Thyroid gland (tissue), 4 donors: ENCODE results near the gene CNNM4. TPM values are rescaled to one million over a fixed set of nuclear protein-coding genes. Genes with fewer than 3 reads are reported as not detected.
A peak's percentile ranks its signal among the peaks of the same experiment; 100 is the strongest.

Experiments
- DNase-seq, 2 donors: peaks; one replicate each; pipeline ENCODE4 v3.0.0-alpha.2; 2019
- H3K27ac ChIP-seq, 3 donors: fragments of 200-600 bp; sonication (generic); 1 replicate in 2 of 3; 2 replicates in 1 of 3; pipeline ENCODE4 v1.5.1; 2016 to 2019; ENCODE audit warnings: mild to moderate bottlenecking in 1 of 3, moderate library complexity in 1 of 3
- H3K27me3 ChIP-seq: fragments of 200-600 bp; sonication (generic); one replicate; pipeline ENCODE4 v1.5.1; 2019
- H3K36me3 ChIP-seq, 2 donors: fragments of 200-600 bp; sonication (generic); one replicate each; pipeline ENCODE4 v1.5.1; 2016 to 2019
- H3K4me1 ChIP-seq, 2 donors: fragments of 200-600 bp; sonication (generic); one replicate each; pipeline ENCODE4 v1.5.1; 2017 to 2019
- H3K4me3 ChIP-seq, 3 donors: fragments of 200-600 bp; sonication (generic); replicated peaks in 1 of 3; 1 replicate in 2 of 3; 2 replicates in 1 of 3; pipeline ENCODE4 v1.5.1; 2016; ENCODE audit warnings: mild to moderate bottlenecking in 1 of 3
- H3K9me3 ChIP-seq: fragments of 200-600 bp; sonication (generic); one replicate; pipeline ENCODE4 v1.5.1; 2017
- POLR2A ChIP-seq, 2 donors: fragments of 450-650 bp; IDR thresholded peaks; one replicate each; pipeline ENCODE4 v1.6.1; 2017; ENCODE audit warnings: antibody characterized with exemption in 2 of 2, mild to moderate bottlenecking in 2 of 2, moderate library complexity in 1 of 2
- WGBS, 2 donors: methylation state at CpG; one replicate each; pipeline ENCODE4 v1.1.5; 2017; 5-methylcytosine and 5-hydroxymethylcytosine counted together
- intact Hi-C: fragments of 100-400 bp; cut with DNase I; formaldehyde crosslinking; loops from one replicate; pipeline ENCODE4 v1.15.1; 2023
- total RNA-seq, 4 donors: library from RNA; depleted of rRNA; stranded (reverse); fragments of >200 nt; gene quantifications; one replicate each; pipeline ENCODE4 v1.2.3, GENCODE V29; 2016
- TF ChIP-seq, protein P1 (sequence below), 6 experiments: fragments of 200-600 bp in 3 of 6; fragments of 450-650 bp in 3 of 6; sonication (generic) in 3 of 6; IDR thresholded peaks; one replicate each; pipeline ENCODE4 v1.5.1; 2016 to 2019; ENCODE audit warnings: antibody characterized with exemption in 6 of 6, mild to moderate bottlenecking in 2 of 6, inconsistent platforms in 1 of 6, moderate library complexity in 1 of 6

Gene CNNM4
- total RNA-seq, 4 donors from 2014 or later: 6.6 to 9.5 (median 7.7) TPM

DNA sequence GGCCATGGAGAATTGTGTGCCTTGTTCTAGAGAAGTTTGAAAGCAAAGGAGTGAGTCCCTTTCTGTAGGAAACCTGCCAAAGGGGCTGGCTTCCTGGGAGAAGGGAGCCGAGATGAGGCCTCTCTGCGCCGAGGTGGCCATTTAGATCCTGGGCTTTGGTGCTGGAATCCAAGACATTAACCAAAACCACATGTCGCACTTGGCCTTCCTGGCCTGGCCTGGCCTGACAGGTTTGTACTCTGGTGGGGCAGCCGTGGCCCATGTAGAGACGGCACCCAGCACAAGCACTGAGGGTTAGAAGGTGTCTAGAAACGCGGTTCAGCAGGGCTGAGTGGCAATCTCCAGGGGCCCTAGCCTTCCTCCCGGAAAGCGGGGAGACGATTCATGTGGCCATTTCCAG lies 62.5 kb downstream of the CNNM4 start:
- Histone ChIP-seq H3K9me3 (no peaks in the 10 kb centered on the region), H3K36me3 (peaks cover 8 to 13% of the 10 kb centered on the region in 2 donors), H3K4me3 (no peak overlapping the region), H3K27ac (peak overlapping the region; percentile 53 to 85 (median 80)), H3K4me1 (peaks cover 36 to 39% of the 10 kb centered on the region in 2 donors), H3K27me3 (no peaks in the 10 kb centered on the region)
- peak; percentile 27 to 29 for DNase-seq
- intact Hi-C loops: no loop called here
- no peak for TF ChIP-seq POLR2A (IDR thresholded peaks at IDR 0.05)
- TF ChIP-seq, protein P1, sequence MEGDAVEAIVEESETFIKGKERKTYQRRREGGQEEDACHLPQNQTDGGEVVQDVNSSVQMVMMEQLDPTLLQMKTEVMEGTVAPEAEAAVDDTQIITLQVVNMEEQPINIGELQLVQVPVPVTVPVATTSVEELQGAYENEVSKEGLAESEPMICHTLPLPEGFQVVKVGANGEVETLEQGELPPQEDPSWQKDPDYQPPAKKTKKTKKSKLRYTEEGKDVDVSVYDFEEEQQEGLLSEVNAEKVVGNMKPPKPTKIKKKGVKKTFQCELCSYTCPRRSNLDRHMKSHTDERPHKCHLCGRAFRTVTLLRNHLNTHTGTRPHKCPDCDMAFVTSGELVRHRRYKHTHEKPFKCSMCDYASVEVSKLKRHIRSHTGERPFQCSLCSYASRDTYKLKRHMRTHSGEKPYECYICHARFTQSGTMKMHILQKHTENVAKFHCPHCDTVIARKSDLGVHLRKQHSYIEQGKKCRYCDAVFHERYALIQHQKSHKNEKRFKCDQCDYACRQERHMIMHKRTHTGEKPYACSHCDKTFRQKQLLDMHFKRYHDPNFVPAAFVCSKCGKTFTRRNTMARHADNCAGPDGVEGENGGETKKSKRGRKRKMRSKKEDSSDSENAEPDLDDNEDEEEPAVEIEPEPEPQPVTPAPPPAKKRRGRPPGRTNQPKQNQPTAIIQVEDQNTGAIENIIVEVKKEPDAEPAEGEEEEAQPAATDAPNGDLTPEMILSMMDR (IDR thresholded peaks at IDR 0.05): no peak
- whole genome bisulfite sequencing, 2 donors: 56 to 65% methylated on average over 11 of the region's 11 CpGs

DNA sequence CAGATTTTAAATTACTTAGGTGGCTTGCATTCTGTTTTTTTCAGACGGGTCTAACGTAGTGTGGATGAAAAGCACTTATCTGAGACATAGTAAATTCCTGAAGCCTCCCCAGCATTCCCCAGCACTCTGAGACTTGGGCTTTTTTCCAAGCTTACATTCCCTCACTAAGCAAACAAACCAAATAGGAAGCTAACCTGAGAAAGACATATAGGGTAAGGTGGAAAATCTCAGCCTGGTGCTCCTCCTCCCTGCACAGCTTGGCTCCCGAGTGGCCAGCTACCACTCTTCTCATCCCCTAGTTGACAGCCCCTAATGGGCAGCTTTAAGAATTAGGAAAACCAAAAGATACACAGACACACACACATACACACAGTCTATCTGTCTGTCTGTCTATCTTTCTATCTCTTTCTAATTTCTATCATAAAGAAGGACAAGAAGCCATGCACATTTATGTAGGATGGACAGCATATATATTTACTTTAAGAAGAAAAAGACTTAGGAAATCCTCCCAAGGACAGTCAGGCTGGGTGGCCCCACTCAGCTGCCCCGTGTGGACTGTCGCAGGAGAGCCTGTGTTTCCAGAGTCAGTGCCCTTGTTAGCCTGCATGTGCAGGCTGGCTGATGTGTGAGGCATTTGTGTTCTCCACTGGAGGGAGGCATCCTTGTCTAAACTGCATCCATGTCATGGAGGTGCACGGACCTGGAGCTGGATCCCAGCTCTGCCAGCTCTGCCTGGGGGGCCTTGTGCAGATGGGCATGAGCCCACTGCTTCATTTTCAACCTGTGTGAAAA lies 63.6 kb downstream of the CNNM4 start:
- TF ChIP-seq, protein P1 (IDR thresholded peaks at IDR 0.05): no peak
- no peak for TF ChIP-seq POLR2A (IDR thresholded peaks at IDR 0.05)
- Histone ChIP-seq H3K36me3 (peaks cover 18 to 24% of the 10 kb centered on the region in 2 donors), H3K27me3 (no peaks in the 10 kb centered on the region), H3K9me3 (no peaks in the 10 kb centered on the region), H3K4me1 (peaks cover 26 to 28% of the 10 kb centered on the region in 2 donors), H3K27ac (peak overlapping the region; percentile 53 to 85 (median 80)), H3K4me3 (no peak overlapping the region)
- peak in 1 of 2 donors; percentile 20 for DNase-seq
- 39 to 76% methylated on average over 6 of the region's 6 CpGs for WGBS, 2 donors
- intact Hi-C loops: no loop called here

DNA sequence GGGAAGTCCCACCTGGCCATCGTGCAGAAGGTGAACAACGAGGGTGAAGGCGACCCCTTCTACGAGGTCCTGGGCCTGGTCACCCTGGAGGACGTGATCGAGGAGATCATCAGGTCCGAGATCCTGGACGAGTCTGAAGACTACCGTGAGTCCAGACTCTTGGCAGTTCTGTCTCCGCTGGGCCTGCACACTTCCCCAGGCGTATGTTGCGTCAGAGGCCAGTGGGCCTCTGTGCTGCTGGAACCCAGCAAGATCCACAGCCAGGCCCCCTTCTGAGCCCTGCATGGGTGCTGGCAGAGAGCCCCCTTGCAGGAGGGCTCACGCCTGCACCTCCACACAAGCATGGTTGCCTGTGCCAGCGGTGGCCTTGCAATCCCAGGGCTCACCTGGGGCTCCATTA lies 64.4 kb downstream of the CNNM4 start:
- H3K27ac ChIP-seq: peak overlapping the region in 1 of 3 donors; percentile 59
- DNase-seq: no peak
- no peaks in the 10 kb centered on the region for H3K27me3 ChIP-seq
- TF ChIP-seq, protein P1 (IDR thresholded peaks at IDR 0.05): no peak
- TF ChIP-seq POLR2A (IDR thresholded peaks at IDR 0.05): no peak
- H3K9me3 ChIP-seq: no peaks in the 10 kb centered on the region
- intact Hi-C loops: no loop called here
- peaks cover 20 to 30% of the 10 kb centered on the region in 2 donors for H3K36me3 ChIP-seq
- whole genome bisulfite sequencing, 2 donors: 90 to 92% methylated on average over 13 to 14 of the region's 14 CpGs
- no peak overlapping the region for H3K4me3 ChIP-seq
- H3K4me1 ChIP-seq: peaks cover 23 to 24% of the 10 kb centered on the region in 2 donors

DNA sequence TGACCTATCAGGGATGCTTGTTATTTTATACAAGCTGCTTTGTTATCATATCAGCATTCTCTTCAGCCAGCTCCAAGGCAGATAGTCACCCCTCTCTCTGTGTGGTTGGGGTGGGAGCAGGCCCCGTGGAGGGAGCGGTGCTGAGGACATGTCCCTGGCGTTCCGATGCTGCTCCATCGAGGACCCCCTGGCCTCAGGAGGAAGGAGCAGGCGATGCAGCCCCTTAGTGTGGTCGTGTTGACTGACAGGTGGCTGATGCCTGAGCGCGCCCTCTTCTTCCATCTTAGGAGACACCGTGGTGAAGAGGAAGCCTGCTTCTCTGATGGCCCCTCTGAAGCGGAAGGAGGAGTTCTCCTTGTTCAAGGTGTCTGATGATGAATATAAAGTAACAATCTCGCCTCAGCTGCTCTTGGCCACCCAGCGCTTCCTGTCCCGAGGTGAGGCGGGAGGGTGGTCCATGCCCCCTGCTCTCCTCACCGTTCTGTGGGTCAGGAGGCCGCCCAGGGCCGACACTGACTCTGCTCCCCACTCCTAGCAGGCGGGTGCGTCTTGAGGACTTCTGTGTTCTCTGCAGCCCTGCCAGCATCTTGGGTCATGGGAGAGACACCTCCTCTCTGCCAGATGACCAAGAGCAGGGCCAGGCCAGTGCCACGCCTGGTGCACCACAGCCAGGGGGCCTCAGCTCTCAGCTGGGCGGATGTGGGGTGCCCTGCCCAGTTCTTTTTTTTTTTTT lies 66.0 kb downstream of the CNNM4 start:
- Histone ChIP-seq H3K4me1 (peaks cover 23 to 24% of the 10 kb centered on the region in 2 donors), H3K4me3 (no peak overlapping the region), H3K36me3 (peaks cover 33 to 46% of the 10 kb centered on the region in 2 donors), H3K27me3 (no peaks in the 10 kb centered on the region), H3K9me3 (no peaks in the 10 kb centered on the region), H3K27ac (no peak overlapping the region)
- WGBS, 2 donors: 94 to 96% methylated on average over 22 of the region's 22 CpGs
- TF ChIP-seq POLR2A (IDR thresholded peaks at IDR 0.05): no peak
- TF ChIP-seq, protein P1 (IDR thresholded peaks at IDR 0.05): no peak
- intact Hi-C loops: no loop called here
- DNase-seq: no peak

DNA sequence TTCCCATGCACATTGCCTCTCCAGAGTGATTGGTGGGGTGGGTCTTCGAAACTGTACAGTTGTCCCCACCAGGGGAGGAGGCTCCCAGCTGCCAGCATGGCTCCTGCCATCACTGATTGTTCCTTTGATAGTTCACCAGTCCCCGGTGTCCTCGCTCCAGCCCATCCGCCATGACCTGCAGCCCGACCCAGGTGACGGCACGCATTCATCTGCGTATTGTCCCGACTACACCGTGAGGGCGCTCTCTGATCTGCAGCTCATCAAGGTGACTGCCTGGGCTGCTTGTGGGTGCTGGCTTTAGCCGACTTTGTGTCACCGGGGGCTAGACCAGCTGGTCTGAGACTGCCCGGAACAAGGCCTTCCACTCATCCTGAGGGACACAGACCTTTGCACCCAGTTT lies 67.7 kb downstream of the CNNM4 start:
- H3K9me3 ChIP-seq: no peaks in the 10 kb centered on the region
- 96 to 99% methylated on average over 14 of the region's 14 CpGs for WGBS, 2 donors
- H3K4me3 ChIP-seq: no peak overlapping the region
- peaks cover 30 to 49% of the 10 kb centered on the region in 2 donors for H3K36me3 ChIP-seq
- H3K27me3 ChIP-seq: no peaks in the 10 kb centered on the region
- peaks cover 22 to 27% of the 10 kb centered on the region in 2 donors for H3K4me1 ChIP-seq
- TF ChIP-seq, protein P1 (IDR thresholded peaks at IDR 0.05): no peak
- no peak for TF ChIP-seq POLR2A (IDR thresholded peaks at IDR 0.05)
- no peak for DNase-seq
- no peak overlapping the region for H3K27ac ChIP-seq
- intact Hi-C loops: no loop called here
